ENCODE results near the gene BLOC1S6.

The BLOC1S6 gene

DNA sequence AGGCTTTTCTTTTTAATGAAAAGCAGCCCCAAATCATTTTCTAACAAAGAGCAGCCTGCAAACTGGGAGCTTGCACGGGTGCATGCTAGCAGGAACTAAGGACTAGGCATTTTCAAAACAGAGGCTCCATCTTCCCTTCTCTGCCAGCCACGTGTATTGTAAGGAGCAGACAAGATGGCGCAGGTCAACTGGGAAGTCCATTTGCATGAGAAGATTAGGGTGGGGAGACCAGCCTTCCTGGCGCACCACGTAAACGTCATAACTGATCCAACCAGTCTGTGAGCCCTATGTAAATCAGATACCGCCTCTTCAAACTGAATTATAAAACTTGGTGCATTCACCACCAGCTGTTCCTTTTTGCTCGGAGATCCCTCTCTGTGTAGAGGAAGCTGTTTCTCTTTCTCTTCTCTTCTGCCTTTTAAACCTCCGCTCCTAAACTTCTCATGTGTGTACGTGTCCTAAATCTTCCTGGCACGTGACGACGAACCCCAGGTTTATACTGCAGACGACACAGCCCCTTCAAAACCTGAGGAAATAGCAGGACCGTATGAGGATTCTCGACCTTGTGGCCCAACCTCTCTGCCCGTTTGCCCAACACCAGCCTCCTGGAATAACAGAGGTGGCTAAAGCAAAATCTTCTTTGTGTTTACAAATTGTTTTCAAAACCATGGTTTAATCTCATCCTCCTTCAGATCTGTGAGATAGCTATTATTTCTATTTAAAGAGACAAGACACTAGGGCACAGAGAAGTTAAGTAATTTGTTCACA, 38.2 kb upstream of the BLOC1S6 start:
- FAIRE-seq = no peak
- no peak for DNase-seq (ENCODE audit: insufficient read length, low spot score)
- TF ChIP-seq CTCF (IDR thresholded peaks at IDR 0.05; ENCODE audit: insufficient read depth, missing control alignments) = no peak

GRCh38 chr15:45549541-45550220, 37.5 kb upstream of the BLOC1S6 start:
- FAIRE-seq (no peak), DNase-seq (ENCODE audit: insufficient read length, low spot score) (no peak)
- no peak for TF ChIP-seq CTCF (IDR thresholded peaks at IDR 0.05; ENCODE audit: insufficient read depth, missing control alignments)

DNA sequence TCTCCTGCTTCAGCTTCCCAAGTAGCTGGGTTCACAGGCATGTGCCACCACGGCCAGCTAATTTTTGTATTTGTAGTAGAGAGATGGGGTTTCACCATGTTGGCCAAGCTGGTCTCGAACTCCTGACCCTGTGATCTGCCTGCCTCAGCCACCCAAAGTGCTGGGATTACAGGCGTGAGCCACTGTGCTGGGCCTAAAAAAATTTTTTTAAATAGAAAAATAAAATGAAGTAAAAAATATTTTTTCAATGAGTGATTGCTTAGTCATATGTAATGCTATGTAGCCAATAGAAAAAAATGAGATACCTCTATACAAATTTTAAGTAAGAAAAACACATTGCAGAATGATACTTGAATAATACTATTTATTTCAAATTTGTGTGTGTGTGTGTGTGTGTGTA, 36.7 kb upstream of the BLOC1S6 start:
- FAIRE-seq (no peak), DNase-seq (ENCODE audit: insufficient read length, low spot score) (no peak)
- no peak for TF ChIP-seq CTCF (IDR thresholded peaks at IDR 0.05; ENCODE audit: insufficient read depth, missing control alignments)

GRCh38 chr15:45551676-45552075, 35.5 kb upstream of the BLOC1S6 start:
- no peak for DNase-seq (ENCODE audit: insufficient read length, low spot score)
- no peak for TF ChIP-seq CTCF (IDR thresholded peaks at IDR 0.05; ENCODE audit: insufficient read depth, missing control alignments)
- no peak for FAIRE-seq

DNA sequence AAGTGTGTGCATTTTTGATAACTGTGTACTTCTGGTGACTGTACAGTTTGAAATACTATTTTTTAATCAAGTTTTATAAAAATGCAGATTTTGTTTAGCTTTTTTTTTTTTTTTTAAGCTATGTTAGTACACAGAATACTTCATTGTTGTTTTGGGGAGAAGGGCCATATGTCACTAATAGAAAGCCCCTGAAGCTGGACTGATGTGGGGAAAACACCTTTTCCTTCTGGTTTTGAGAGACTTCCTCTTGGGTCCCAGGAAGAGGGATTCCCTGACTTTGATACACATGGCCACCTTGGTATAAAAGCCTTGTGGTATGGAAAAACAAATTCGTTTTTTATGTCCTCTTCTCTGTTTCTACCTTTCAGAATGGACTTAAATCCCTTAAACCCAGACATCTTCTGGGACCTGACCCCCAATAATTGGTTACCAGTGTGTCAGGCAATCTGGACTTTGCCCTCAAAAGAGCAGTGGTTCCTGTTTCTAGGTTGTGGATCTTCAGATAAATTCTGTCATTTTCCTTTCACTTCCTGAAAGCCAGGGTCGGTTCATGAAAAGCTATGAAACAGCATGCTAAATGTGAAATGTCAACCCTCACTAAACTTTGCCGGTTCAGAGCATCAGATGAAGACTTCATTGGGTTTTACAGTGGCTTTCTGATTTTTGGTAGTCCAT, 31.1 kb upstream of the BLOC1S6 start:
- TF ChIP-seq CTCF (IDR thresholded peaks at IDR 0.05; ENCODE audit: insufficient read depth, missing control alignments) = no peak
- FAIRE-seq = no peak
- DNase-seq (ENCODE audit: insufficient read length, low spot score) = no peak

DNA sequence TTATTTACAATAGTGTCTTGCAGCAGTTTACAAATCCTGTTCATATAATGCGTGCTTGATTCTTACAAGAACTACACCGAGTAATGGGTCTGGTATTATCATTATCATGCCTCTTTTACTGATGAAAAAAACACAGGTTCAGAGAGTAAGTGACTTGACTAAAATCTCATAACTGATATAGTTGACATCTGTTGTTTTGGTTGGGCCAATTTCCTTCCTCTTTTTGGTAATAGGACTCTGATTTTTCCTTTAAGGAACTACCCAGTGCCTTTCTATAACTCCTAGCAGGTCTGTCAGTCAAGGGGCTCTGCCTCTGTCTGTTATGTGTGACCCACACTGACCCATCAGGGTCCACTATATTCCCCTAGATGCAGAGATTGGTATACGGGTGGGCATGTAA, 14.6 kb upstream of the BLOC1S6 start:
- no peak for TF ChIP-seq CTCF (IDR thresholded peaks at IDR 0.05; ENCODE audit: insufficient read depth, missing control alignments)
- FAIRE-seq = no peak
- no peak for DNase-seq (ENCODE audit: insufficient read length, low spot score)
